Stomach (tissue), 9 donors: ENCODE results near the gene SKOR2. TPM values are rescaled to one million over a fixed set of nuclear protein-coding genes. Genes with fewer than 3 reads are reported as not detected.
"Not testable (repeated sequence)": the region's sequence is repeated elsewhere in the genome, so short reads cannot be mapped to it uniquely, and the experiment has no call there.

Experiments used
- DNase-seq, 2 donors: peaks; one replicate each; pipeline versions ENCODE4 v3.0.0 to v3.0.0-alpha.2; 2013 to 2019
- H3K27ac ChIP-seq, 5 donors: fragments of 200-600 bp in 4 of 5; sonication (generic) in 4 of 5; one replicate each; pipeline ENCODE4 v1.5.1; 2013 to 2019; ENCODE audit warnings: mild to moderate bottlenecking in 1 of 5, moderate library complexity in 1 of 5
- H3K27me3 ChIP-seq, 3 donors: fragments of 200-600 bp; sonication (generic); one replicate each; pipeline ENCODE4 v1.5.1; 2017 to 2019; ENCODE audit warnings: mixed run types in 1 of 3
- H3K36me3 ChIP-seq, 4 donors: fragments of 200-600 bp; sonication (generic); 1 replicate in 3 of 4; 2 replicates in 1 of 4; pipeline ENCODE4 v1.5.1; 2016 to 2019
- H3K4me1 ChIP-seq, 4 donors: fragments of 200-600 bp; sonication (generic); one replicate each; pipeline ENCODE4 v1.5.1; 2016 to 2019
- H3K4me3 ChIP-seq, 4 donors: fragments of 200-600 bp; sonication (generic) in 3 of 4; one replicate each; pipeline ENCODE4 v1.5.1; 2016 to 2019; ENCODE audit warnings: mild to moderate bottlenecking in 1 of 4
- H3K9me3 ChIP-seq, 4 donors: fragments of 200-600 bp; sonication (generic); one replicate each; pipeline ENCODE4 v1.5.1; 2016 to 2019
- EP300 ChIP-seq: sonication (generic); formaldehyde crosslinking; IDR thresholded peaks from one replicate; pipeline ENCODE4 v1.6.1; 2017; ENCODE audit warnings: antibody characterized with exemption
- POLR2A ChIP-seq, 4 donors: fragments of 450-650 bp; IDR thresholded peaks; one replicate each; pipeline ENCODE4 v1.6.1; 2016; ENCODE audit warnings: antibody characterized with exemption in 4 of 4, control low read depth in 2 of 4, mild to moderate bottlenecking in 1 of 4, moderate library complexity in 1 of 4
- POLR2AphosphoS5 ChIP-seq, 3 donors: sonication (generic); formaldehyde crosslinking; IDR thresholded peaks; one replicate each; pipeline ENCODE4 v1.6.1; 2016; ENCODE audit warnings: antibody characterized with exemption in 3 of 3
- WGBS, 5 donors: extraction: QIAGEN DNeasy Blood & Tissue Kit in 3 of 5; methylation state at CpG; one replicate each; pipeline versions ENCODE4 v1.1.5 to v1.1.7; 2013 to 2018; 5-methylcytosine and 5-hydroxymethylcytosine counted together
- intact Hi-C: fragments of 100-400 bp; cut with DNase I; formaldehyde crosslinking; loops from one replicate; pipeline ENCODE4 v1.15.1; 2023; ENCODE audit warnings: low total_unique reads
- polyA plus RNA-seq, 3 donors: library from polyadenylated mRNA; stranded (reverse); fragments of 200-250 nt; gene quantifications; one replicate each; pipeline ENCODE4 v1.2.3, GENCODE V29; 2013
- total RNA-seq, 5 donors: library from RNA; depleted of rRNA; stranded (reverse); fragments of >200 nt; gene quantifications; one replicate each; pipeline versions ENCODE4 v1.1.0 to v1.2.3, GENCODE V29; 2014 to 2016
- TF ChIP-seq, protein P1 (sequence below), 7 experiments: fragments of 450-650 bp in 4 of 7; fragments of 200-600 bp in 3 of 7; sonication (generic) in 3 of 7; IDR thresholded peaks; one replicate each; pipeline ENCODE4 v1.5.1; 2016 to 2019; ENCODE audit warnings: antibody characterized with exemption in 7 of 7, control low read depth in 2 of 7, mild to moderate bottlenecking in 1 of 7
- donor health status: healthy with polysubstance abuse.
- donor health status: Bipolar disorder and iron deficiency.
- donor health status: healthy.

Gene SKOR2
- total and polyA plus RNA-seq, 8 donors: not detected

DNA sequence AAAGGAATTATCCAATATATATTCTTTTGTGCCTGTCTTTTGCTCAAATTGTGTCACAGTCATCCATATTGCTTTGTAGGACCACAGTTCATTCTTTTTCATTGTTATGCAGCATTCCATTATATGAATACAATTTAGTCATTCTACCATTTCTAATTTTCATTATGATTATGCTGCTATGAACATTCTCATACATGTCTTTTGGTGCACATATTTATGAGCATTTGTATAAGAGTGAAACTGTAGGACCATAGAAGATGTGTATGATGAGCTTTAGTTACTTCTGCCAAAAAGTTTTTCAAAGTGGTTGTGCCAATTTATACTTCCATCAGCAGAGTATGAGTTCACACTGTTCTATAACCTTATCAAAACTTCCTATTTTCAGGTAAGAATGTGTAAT, 83.0 kb downstream of the SKOR2 start:
- Histone ChIP-seq H3K4me1 (peaks cover 0 to 42% (median 25%) of the 10 kb centered on the region in 4 donors), H3K27ac (no peak overlapping the region), H3K4me3 (no peak overlapping the region), H3K36me3 (peaks cover 0 to 4% (median 0%) of the 10 kb centered on the region in 4 donors), H3K9me3 (no peaks in the 10 kb centered on the region), H3K27me3 (no peaks in the 10 kb centered on the region)
- TF ChIP-seq POLR2AphosphoS5 (IDR thresholded peaks at IDR 0.05) (no peak), POLR2A (IDR thresholded peaks at IDR 0.05) (no peak), EP300 (no peak)
- TF ChIP-seq, protein P1, sequence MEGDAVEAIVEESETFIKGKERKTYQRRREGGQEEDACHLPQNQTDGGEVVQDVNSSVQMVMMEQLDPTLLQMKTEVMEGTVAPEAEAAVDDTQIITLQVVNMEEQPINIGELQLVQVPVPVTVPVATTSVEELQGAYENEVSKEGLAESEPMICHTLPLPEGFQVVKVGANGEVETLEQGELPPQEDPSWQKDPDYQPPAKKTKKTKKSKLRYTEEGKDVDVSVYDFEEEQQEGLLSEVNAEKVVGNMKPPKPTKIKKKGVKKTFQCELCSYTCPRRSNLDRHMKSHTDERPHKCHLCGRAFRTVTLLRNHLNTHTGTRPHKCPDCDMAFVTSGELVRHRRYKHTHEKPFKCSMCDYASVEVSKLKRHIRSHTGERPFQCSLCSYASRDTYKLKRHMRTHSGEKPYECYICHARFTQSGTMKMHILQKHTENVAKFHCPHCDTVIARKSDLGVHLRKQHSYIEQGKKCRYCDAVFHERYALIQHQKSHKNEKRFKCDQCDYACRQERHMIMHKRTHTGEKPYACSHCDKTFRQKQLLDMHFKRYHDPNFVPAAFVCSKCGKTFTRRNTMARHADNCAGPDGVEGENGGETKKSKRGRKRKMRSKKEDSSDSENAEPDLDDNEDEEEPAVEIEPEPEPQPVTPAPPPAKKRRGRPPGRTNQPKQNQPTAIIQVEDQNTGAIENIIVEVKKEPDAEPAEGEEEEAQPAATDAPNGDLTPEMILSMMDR (IDR thresholded peaks at IDR 0.05): no peak
- intact Hi-C loops: no loop called here
- DNase-seq: no peak

DNA sequence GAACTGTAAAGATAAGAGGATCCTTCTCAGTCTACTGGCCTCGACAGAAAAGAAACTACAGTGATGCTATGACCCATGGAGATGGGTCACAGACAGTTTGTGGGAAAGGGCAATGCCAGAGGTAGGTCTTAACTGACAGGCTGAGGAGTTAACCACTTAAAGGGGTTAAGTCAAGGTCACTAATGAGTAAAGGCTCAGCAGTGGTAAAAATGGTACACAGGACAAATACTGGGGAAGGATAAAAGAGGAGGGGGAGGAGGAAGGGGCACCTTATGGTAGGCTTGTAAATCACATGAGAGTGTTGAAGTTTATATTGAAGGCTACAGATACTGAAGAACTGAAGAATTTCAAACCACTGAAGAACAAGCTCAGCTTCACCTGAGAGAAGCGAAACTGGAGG, 85.2 kb downstream of the SKOR2 start:
- WGBS, 5 donors: 64 to 71% (median 65%) methylated on average over 2 of the region's 2 CpGs

DNA sequence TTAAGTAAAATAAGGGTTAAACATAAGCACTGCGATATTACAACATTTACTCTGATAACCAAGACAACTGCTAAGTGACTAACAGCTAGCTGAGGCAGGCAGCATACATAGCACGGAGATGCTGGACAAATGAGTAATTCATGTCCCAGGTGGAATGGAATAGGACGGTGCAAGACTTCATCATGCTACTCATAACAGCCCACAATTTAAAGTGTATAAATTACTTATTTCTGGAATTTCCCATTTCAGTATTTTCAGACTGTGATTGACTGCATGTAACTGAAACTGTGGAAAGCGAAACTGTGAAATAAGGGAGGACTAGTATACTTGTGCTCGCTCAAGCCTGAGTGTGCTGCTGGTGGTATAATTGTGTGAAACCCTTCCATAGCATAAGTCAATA, 88.2 kb downstream of the SKOR2 start:
- TF ChIP-seq POLR2A (IDR thresholded peaks at IDR 0.05): no peak
- no peak for TF ChIP-seq POLR2AphosphoS5 (IDR thresholded peaks at IDR 0.05)
- no peak for TF ChIP-seq EP300
- TF ChIP-seq, protein P1 (IDR thresholded peaks at IDR 0.05): no peak
- Histone ChIP-seq H3K4me1 (peaks cover 0 to 32% (median 11%) of the 10 kb centered on the region in 4 donors), H3K36me3 (peaks cover 0 to 4% (median 0%) of the 10 kb centered on the region in 4 donors), H3K9me3 (no peaks in the 10 kb centered on the region), H3K27ac (no peak overlapping the region), H3K4me3 (no peak overlapping the region), H3K27me3 (no peaks in the 10 kb centered on the region)
- DNase-seq: peak in 1 of 2 donors; percentile 8
- intact Hi-C loops: no loop called here
- WGBS, 5 donors: 64 to 76% (median 72%) methylated on average over 5 of the region's 5 CpGs

More for the DNA sequence above, 85.2 kb downstream of the SKOR2 start:
- H3K9me3 ChIP-seq: no peaks in the 10 kb centered on the region
- H3K27ac ChIP-seq: no peak overlapping the region
- intact Hi-C loops: no loop called here
- H3K4me1 ChIP-seq: peaks cover 0 to 32% (median 18%) of the 10 kb centered on the region in 4 donors
- H3K27me3 ChIP-seq: no peaks in the 10 kb centered on the region
- H3K36me3 ChIP-seq: peaks cover 0 to 4% (median 0%) of the 10 kb centered on the region in 4 donors
- no peak for TF ChIP-seq POLR2A (IDR thresholded peaks at IDR 0.05)
- TF ChIP-seq EP300: no peak
- TF ChIP-seq, protein P1 (IDR thresholded peaks at IDR 0.05): no peak
- TF ChIP-seq POLR2AphosphoS5 (IDR thresholded peaks at IDR 0.05): no peak
- H3K4me3 ChIP-seq: no peak overlapping the region
- no peak for DNase-seq

DNA sequence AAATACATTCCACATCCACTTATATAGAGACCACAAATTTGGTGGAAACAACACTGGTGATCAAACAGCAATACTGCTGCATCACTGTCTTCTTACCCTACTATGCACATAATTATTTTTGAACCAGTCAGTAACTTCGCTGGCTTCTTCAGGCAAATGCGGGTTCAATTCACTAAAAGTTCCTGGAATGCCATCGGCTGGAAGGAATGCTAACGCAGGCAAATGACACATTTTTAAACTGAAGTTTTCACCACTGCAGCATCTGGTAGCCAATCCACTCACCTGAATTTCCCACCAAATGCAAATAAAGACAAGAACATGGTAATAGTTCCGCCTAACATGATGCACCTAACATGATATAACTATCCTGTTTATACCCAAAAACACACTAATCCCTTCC, 91.2 kb downstream of the SKOR2 start:
- DNase-seq: no peak
- intact Hi-C loops: no loop called here
- no peak for TF ChIP-seq POLR2AphosphoS5 (IDR thresholded peaks at IDR 0.05)
- no peak for TF ChIP-seq POLR2A (IDR thresholded peaks at IDR 0.05)
- TF ChIP-seq EP300: no peak
- TF ChIP-seq, protein P1 (IDR thresholded peaks at IDR 0.05): no peak
- WGBS, 5 donors: 87 to 99% (median 97%) methylated on average over 5 of the region's 5 CpGs
- H3K9me3 ChIP-seq: no peaks in the 10 kb centered on the region
- H3K36me3 ChIP-seq: peaks cover 0 to 12% (median 6%) of the 10 kb centered on the region in 4 donors
- H3K27me3 ChIP-seq: no peaks in the 10 kb centered on the region
- H3K4me1 ChIP-seq: peaks cover 0 to 15% (median 3%) of the 10 kb centered on the region in 4 donors
- no peak overlapping the region for H3K27ac ChIP-seq
- H3K4me3 ChIP-seq: no peak overlapping the region

DNA sequence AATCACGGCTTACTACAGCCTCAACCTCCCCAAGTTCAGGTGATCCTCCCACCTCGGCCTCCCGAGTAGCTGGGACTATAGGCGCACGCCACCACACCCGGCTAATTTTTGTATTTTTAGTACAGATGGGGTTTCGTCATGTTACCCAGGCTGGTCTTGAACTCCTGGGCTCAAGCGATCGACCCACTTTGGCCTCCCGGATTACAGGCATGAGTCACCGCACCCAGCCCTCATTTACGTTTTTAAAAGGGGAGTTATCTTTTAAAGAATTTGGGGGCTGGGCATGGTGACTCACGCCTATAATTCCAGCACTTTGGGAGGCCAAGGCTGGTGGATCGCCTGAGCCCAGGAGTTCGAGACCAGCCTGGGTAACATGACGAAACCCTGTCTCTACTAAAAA, 93.1 kb downstream of the SKOR2 start:
- H3K36me3 ChIP-seq: peaks cover 0 to 29% (median 23%) of the 10 kb centered on the region in 4 donors
- H3K9me3 ChIP-seq, H3K27me3 ChIP-seq, H3K27ac ChIP-seq, intact Hi-C loops, H3K4me1 ChIP-seq, H3K4me3 ChIP-seq, DNase-seq: not testable (repeated sequence)
- WGBS, 5 donors: 91 to 96% (median 94%) methylated on average over 16 of the region's 16 CpGs
